GM19099 (cell line): ENCODE measurements around the gene MYO9A.

Experiments
- POLR2A ChIP-seq: IDR thresholded peaks from 3 replicates; pipeline ENCODE4 v1.6.1; 2011; ENCODE audit warnings: low read depth; ENCODE audit not compliant: insufficient read length; ENCODE audit errors: extremely low read depth

MYO9A gene

DNA sequence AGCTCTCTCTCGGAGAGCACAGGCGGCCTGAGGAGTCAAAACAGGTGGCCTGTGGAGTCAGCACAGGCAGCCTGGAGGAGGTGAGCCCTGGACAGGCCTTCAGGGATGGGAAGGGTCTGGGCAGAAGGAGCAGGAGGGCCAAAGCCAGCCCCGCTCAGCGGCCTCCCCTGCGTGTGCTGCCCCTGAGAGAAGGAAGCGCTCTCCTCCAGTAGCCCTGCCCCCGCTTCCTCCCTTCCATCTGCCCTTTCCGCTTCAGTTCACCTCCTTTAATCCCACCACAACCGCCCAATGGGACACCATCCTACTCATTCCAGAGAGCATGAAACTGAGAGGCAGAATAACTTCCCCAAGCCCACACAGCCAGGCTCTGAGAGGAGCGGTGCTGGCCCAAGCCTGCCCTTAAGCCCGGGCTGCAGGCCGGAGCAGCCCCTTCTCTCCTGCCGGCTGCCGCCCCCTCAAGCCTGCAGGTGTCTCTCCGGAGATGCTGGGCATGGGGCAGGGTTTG is 310.8 kb downstream of the MYO9A start:
- no peak for TF ChIP-seq POLR2A

DNA sequence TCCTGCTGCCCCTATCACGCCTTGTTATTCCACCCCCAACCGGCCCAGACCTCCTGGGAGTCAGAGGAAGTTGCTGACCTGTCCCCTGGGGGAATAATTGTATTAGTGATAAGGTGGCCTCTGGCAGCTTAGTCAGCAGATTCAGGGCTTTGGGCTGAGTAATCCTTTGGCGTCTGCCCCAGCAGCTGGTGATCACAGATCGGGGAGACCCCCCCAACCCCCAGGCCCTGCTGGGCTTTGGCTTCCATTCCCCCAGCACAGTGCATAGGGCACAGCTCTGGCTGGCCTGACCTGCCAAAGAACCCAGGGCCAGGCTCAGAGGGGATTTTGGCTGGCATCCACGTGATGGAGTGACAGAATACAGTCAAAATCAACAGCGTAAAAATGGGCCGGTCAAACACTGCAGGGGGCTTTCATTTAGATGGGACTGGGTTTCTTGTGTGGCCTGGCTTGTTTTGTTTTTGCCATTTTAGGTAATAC is 311.5 kb downstream of the MYO9A start:
- TF ChIP-seq POLR2A = no peak

DNA sequence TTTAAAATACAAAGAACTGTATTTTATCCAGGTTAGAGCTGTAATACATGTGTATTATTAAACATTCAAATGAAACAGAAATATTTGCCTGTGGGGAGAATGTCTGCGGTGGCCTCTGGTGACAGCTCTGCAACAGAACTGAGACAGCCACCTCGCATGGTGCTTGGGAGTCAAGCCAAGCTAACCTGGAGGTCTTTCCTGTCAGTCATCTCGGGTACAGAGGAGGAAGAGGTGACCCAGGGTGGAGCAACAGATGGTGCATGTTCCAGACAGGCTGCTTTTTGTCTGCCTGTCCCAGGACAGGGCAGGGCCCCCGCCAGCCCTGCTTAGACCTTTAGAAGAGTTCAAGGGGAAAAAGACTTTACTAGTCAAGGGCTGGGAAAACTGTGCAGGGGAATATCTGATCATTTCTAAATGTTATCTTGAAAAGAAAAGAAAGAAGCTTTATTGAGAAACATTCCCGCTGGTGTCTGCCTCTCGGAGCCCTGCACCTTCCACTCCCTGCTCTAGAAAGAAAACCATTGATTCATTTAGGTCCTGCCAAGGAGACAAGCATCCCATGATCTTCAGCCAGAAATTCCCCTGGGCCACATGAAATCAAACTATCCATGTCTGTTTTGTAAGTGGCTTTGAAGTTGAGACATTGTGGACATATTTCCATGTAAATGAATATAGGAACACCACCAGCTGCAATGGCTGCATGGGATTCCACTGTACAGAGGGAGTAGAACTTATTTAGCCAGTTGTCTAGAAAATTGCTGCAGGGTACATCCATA is 313.1 kb downstream of the MYO9A start:
- no peak for TF ChIP-seq POLR2A

DNA sequence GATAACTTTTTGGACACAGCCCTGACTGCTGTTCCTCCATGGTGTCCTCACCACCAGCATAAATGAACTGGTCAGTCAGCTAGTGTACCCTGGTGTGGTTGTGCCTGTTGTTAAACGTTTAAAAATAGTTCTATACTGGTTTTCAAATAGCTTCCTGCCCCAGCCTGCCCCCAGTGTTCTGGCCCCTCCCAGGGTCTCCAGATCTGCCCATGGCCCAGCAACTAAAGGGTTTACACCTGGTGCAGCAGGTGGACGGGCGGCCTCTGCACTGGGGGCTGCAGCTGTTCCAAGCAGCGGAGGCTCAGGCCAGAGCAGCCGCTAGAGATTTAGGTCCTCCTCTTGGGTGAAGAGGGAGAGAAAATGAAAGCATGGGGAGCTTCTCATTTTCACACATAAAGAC is 313.7 kb downstream of the MYO9A start:
- TF ChIP-seq POLR2A = no peak

DNA sequence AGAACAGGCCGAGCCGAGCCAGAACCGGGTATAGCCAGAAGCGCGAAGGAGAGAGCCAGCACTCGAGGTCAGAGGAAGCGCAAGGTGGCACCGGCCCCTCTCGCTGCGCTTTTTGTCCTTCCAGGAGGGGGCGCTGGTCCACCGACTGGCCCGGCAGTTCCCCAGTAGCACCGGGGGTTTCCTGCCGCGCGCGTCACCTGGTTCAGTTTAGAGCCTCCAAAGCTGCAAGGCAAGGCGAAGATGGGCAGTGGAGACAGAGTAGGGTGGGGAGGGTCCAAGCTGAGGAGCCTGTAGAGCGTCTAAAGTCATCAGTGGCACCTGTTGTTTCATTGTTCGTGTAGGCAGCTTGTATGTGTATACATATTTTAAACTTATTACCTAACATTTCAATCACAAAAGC is 315.2 kb downstream of the MYO9A start:
- no peak for TF ChIP-seq POLR2A

DNA sequence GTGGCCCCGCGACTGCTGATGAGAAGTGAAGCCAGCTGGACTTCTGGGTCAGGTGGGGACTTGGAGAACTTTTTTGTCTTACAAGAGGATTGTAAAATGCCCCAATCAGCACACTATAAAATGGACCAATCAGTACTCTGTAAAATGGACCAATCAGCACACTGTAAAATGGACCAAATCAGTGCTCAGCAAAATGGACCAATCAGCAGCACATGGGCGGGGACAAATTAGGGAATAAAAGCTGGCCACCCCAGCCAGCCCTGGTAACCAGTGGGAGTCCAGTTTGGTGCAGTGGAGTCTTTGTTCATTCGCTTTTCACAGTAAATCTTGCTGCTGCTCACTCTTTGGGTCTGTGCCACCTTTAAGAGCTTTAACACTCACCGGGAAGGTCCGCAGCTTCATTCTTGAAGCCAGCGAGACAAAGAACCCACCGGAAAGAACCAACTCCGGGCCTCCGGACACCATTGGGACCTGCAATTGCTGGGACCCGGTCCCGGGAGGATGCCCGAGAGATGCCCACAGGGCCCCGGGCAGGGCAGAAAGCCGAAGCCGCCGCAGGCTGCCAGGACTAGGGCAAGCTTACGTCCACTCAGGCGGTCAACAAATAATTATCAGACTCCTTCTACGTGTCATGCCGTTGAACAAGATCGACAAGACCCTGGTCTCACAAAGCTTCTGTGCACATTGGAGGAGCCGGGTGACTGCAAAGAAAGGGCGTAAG is 315.9 kb downstream of the MYO9A start:
- no peak for TF ChIP-seq POLR2A

DNA sequence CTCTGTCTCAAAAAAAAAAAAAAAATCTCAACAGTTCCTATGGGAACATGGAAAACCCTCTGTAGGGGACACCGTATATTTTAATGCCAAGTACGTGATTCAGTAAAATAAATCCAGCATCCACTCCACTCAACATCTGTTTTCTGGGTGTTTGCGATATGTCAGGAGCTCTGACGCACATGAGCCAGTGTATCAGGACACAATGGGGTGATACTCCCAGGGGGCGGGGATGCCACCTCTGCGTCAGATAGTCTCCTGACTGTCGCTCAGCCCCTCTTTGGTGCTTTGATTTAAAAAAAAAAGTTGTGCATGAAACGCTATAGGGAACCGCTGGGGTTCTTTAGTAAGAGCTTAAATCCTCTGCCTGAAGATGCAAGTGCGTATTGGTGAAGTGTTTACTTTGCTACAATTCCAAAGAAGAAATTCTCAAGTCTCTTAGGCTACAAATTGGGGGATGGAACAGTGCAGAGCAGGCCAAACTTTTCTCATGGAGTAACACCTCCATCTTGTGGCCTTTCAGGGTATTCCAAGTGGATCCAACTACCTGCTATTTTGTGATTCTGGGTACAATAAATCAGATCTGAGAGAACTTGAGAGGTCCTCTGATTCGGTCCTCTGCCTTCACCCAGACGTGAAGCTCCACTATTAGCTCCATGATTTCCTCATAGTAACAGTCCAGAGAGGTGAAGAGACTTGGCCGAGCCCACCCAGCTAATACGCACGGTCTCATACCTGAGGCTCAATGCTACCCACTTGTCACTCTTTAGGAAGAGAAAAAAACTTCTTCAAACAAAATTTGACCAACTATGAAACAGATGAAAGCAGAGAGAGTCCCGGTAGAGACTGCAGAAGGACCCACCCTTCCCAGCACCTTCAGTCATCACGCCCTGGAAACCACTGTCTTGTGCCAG is 316.9 kb downstream of the MYO9A start:
- TF ChIP-seq POLR2A = no peak

DNA sequence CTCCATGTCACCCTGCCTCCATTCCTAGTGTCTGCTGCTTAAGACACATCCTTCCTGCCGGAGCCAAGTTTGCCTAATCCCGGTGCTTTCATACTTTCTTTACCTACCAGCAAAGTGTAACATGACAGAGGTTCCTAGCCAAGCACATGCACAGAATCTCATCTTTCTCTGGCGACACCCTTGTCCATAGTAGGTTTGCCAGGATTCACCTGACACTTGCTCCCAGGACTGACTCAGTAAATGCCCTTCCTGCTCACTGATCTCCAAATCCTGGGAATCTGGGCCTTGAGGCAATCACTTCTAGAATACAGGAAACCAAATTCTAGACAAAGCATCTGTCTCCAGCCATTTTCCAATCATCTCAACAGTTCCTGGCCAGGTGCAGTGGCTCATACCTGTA is 317.8 kb downstream of the MYO9A start:
- no peak for TF ChIP-seq POLR2A

DNA sequence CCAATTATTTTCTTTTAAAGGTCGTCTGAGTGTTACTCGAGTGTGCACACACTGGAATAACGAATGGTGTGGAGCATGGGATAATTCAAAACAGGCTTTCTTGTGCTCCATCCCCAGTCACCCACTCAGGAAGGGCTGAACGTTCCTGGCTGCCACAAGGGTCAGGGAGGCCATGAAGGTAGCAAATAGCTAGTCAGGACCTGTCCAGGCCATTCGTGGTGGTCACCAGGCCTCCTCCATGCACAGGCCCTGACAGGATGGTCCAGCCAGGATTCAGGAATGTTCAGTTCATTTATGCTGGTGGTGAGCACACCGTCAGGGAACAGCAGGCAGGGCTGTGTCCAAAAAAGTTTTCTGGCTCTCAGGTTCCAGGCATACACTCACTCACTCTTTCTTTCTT is 319.3 kb downstream of the MYO9A start:
- TF ChIP-seq POLR2A = no peak

DNA sequence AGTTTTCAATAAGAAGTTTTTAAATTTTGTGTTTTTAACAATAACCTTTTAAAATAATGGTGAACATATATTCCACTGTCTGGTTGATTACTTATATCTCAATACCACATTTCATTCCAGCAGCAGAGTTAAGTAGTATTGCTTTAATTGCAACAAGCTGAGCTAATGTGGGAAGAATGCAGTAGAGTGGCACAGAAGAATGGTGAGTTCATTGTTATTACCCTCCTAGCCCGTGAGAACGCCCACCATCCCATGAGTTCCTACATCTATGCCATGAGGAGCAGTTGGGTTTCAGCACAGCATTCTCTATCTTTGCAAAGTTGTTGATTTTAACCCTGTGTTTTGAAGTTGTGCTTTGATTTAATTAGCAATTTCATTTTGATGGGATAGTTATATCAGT is 325.4 kb downstream of the MYO9A start:
- TF ChIP-seq POLR2A = no peak

DNA sequence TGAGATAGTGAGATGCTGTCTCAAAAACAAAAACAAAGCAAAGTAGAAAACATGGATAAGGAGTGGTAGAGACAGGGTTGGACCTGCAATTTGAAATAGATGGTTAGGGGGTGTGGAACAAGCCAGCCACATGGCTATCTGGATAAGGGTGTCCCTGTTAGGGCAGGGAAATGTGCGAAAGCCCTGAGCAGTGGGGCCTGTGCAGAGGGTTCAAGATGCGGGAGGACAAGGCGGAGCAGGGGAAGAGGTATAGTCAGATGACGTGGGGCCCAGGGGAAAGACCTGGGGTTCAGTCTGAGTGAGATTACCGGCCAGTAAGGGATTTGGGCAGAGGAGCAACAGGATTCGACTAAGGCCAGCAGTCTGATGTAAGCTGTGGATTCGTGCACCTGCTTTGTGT is 326.0 kb downstream of the MYO9A start:
- TF ChIP-seq POLR2A = no peak

DNA sequence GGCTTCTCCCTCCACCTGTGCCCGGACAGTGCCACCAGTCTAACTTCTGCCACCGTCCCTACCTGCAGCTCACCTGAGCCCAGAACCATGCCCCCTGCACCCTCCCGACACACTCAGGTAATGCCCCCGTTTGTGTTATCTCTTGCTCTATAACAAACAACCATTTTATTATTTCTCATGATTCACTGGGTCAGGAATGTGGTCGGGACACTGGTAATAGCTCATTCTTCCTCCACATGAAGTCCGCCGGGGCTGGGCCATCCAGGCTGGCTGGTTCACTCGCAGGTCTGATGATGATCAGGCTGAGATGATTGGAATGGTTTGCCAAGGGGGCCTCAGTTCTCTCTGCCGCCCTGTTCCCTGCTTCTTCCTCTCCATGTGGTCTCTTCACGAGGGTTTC is 327.9 kb downstream of the MYO9A start:
- no peak for TF ChIP-seq POLR2A

DNA sequence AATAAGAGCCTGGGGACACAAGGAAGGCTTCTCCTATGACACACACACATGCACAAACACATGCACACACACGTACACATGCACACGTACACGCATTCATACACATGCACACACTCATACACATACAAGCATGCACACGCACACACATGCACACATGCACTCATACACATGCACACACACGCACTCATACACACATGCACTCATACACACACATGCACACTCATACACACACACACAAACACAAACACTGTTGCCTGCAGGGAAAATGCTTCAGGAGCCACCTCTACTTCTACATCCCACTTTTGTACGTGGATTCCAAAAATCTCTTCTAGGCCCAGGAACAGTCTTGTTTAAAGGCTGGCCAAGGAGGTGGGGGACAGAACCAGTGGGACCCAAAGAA is 328.3 kb downstream of the MYO9A start:
- no peak for TF ChIP-seq POLR2A

DNA sequence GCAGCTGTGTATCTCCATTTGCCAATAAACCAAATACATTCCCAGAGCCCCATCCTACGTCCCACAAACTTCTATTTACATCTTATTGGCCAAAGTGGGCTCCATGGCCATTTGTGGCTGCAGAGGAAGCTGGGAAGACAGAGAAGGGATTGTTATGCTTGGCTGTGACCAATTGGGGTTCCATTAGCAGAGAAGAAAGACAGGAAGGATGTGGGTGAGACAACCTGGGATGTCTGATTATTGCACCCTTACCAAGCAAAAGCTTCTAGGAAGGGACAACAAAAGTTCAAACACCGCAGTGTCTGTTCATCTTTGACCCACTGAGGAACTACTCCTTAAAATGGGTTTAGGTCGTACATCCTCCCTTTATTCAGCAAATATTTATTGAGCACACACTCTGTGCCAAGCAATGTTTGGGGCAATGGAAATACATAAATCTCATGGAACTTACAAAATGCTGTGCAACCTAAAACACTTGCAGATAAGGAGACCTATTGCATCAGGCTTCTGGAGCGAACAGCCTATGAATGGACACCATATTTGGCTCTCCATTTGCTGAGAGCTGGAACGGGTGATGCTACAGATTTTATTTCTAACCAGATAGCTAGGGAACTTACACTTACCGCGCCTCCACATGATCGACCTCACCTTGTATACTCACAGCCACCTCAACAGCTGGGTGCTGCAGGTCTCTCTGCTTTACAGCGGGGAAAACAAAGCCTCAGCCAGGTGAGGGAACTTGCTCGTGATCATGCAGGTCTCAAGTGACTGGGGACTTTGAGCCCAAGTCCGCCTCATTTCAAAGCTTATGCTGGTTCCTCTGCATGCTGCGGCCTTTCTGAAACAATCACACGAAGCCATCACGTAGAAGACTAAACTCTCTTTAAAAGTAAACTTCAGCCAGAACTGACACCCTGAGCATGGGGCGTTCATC is 329.0 kb downstream of the MYO9A start:
- no peak for TF ChIP-seq POLR2A
